Stomach (tissue), 9 donors: Measurements from ENCODE around the gene MYO16. TPM values are rescaled to one million over a fixed set of nuclear protein-coding genes. Genes with fewer than 3 reads are reported as not detected.
"Not testable (repeated sequence)": the region's sequence is repeated elsewhere in the genome, so short reads cannot be mapped to it uniquely, and the experiment has no call there.

Experiments
- DNase-seq, 2 donors: peaks; one replicate each; pipeline versions ENCODE4 v3.0.0 to v3.0.0-alpha.2; 2013 to 2019
- H3K27ac ChIP-seq, 5 donors: fragments of 200-600 bp in 4 of 5; sonication (generic) in 4 of 5; one replicate each; pipeline ENCODE4 v1.5.1; 2013 to 2019; ENCODE audit warnings: mild to moderate bottlenecking in 1 of 5, moderate library complexity in 1 of 5
- H3K27me3 ChIP-seq, 3 donors: fragments of 200-600 bp; sonication (generic); one replicate each; pipeline ENCODE4 v1.5.1; 2017 to 2019; ENCODE audit warnings: mixed run types in 1 of 3
- H3K36me3 ChIP-seq, 4 donors: fragments of 200-600 bp; sonication (generic); 1 replicate in 3 of 4; 2 replicates in 1 of 4; pipeline ENCODE4 v1.5.1; 2016 to 2019
- H3K4me1 ChIP-seq, 4 donors: fragments of 200-600 bp; sonication (generic); one replicate each; pipeline ENCODE4 v1.5.1; 2016 to 2019
- H3K4me3 ChIP-seq, 4 donors: fragments of 200-600 bp; sonication (generic) in 3 of 4; one replicate each; pipeline ENCODE4 v1.5.1; 2016 to 2019; ENCODE audit warnings: mild to moderate bottlenecking in 1 of 4
- H3K9me3 ChIP-seq, 4 donors: fragments of 200-600 bp; sonication (generic); one replicate each; pipeline ENCODE4 v1.5.1; 2016 to 2019
- CTCF ChIP-seq, 7 experiments: fragments of 450-650 bp in 4 of 7; fragments of 200-600 bp in 3 of 7; sonication (generic) in 3 of 7; IDR thresholded peaks; one replicate each; pipeline ENCODE4 v1.5.1; 2016 to 2019; ENCODE audit warnings: antibody characterized with exemption in 7 of 7, control low read depth in 2 of 7, mild to moderate bottlenecking in 1 of 7
- EP300 ChIP-seq: sonication (generic); formaldehyde crosslinking; IDR thresholded peaks from one replicate; pipeline ENCODE4 v1.6.1; 2017; ENCODE audit warnings: antibody characterized with exemption
- POLR2A ChIP-seq, 4 donors: fragments of 450-650 bp; IDR thresholded peaks; one replicate each; pipeline ENCODE4 v1.6.1; 2016; ENCODE audit warnings: antibody characterized with exemption in 4 of 4, control low read depth in 2 of 4, mild to moderate bottlenecking in 1 of 4, moderate library complexity in 1 of 4
- POLR2AphosphoS5 ChIP-seq, 3 donors: sonication (generic); formaldehyde crosslinking; IDR thresholded peaks; one replicate each; pipeline ENCODE4 v1.6.1; 2016; ENCODE audit warnings: antibody characterized with exemption in 3 of 3
- whole genome bisulfite sequencing, 5 donors: extraction: QIAGEN DNeasy Blood & Tissue Kit in 3 of 5; methylation state at CpG; one replicate each; pipeline versions ENCODE4 v1.1.5 to v1.1.7; 2013 to 2018; 5-methylcytosine and 5-hydroxymethylcytosine counted together
- intact Hi-C: fragments of 100-400 bp; cut with DNase I; formaldehyde crosslinking; loops from one replicate; pipeline ENCODE4 v1.15.1; 2023; ENCODE audit warnings: low total_unique reads
- polyA plus RNA-seq, 3 donors: library from polyadenylated mRNA; stranded (reverse); fragments of 200-250 nt; gene quantifications; one replicate each; pipeline ENCODE4 v1.2.3, GENCODE V29; 2013
- total RNA-seq, 5 donors: library from RNA; depleted of rRNA; stranded (reverse); fragments of >200 nt; gene quantifications; one replicate each; pipeline versions ENCODE4 v1.1.0 to v1.2.3, GENCODE V29; 2014 to 2016
- donor health status: healthy with polysubstance abuse.
- donor health status: Bipolar disorder and iron deficiency.
- donor health status: healthy.

MYO16 gene
- total and polyA plus RNA-seq, 8 donors: under 0.01 to 1.8 (median 0.15) TPM; not detected in 3

- intact Hi-C loops: no loop called here
- no peaks in the 10 kb centered on the region for H3K9me3 ChIP-seq
- H3K27ac ChIP-seq: no peak overlapping the region
- H3K4me1 ChIP-seq: no peaks in the 10 kb centered on the region
- H3K36me3 ChIP-seq: no peaks in the 10 kb centered on the region
- H3K27me3 ChIP-seq: no peaks in the 10 kb centered on the region
- no peak for TF ChIP-seq CTCF (IDR thresholded peaks at IDR 0.05)
- TF ChIP-seq EP300: no peak
- no peak for TF ChIP-seq POLR2A (IDR thresholded peaks at IDR 0.05)
- TF ChIP-seq POLR2AphosphoS5 (IDR thresholded peaks at IDR 0.05): no peak
- 77 to 96% (median 84%) methylated on average over 2 of the region's 2 CpGs for WGBS, 5 donors
- no peak for DNase-seq
- H3K4me3 ChIP-seq: no peak overlapping the region
Observed at GRCh38 chr13:108779308-108779707, 149.9 kb downstream of the MYO16 start.

- no peaks in the 10 kb centered on the region for H3K9me3 ChIP-seq
- TF ChIP-seq POLR2AphosphoS5 (IDR thresholded peaks at IDR 0.05) (no peak), CTCF (IDR thresholded peaks at IDR 0.05) (no peak), POLR2A (IDR thresholded peaks at IDR 0.05) (no peak), EP300 (no peak)
- no peaks in the 10 kb centered on the region for H3K36me3 ChIP-seq
- no peaks in the 10 kb centered on the region for H3K4me1 ChIP-seq
- no peak for DNase-seq
- no peak overlapping the region for H3K4me3 ChIP-seq
- no peaks in the 10 kb centered on the region for H3K27me3 ChIP-seq
- no peak overlapping the region for H3K27ac ChIP-seq
- WGBS, 5 donors: 64 to 97% (median 88%) methylated on average over 3 of the region's 3 CpGs
- intact Hi-C loops: no loop called here
Observed at GRCh38 chr13:108780706-108781105, 151.3 kb downstream of the MYO16 start.

GRCh38 chr13:108781312-108781711 lies 151.9 kb downstream of the MYO16 start:
- Histone ChIP-seq H3K36me3 (no peaks in the 10 kb centered on the region), H3K27ac (no peak overlapping the region), H3K4me1 (no peaks in the 10 kb centered on the region), H3K4me3 (no peak overlapping the region), H3K27me3 (no peaks in the 10 kb centered on the region), H3K9me3 (no peaks in the 10 kb centered on the region)
- intact Hi-C loops: no loop called here
- DNase-seq: no peak
- TF ChIP-seq CTCF (IDR thresholded peaks at IDR 0.05) (no peak), POLR2A (IDR thresholded peaks at IDR 0.05) (no peak), POLR2AphosphoS5 (IDR thresholded peaks at IDR 0.05) (no peak), EP300 (no peak)
- WGBS, 5 donors: 25 to 82% (median 61%) methylated on average over 4 of the region's 4 CpGs

GRCh38 chr13:108782480-108782879 lies 153.1 kb downstream of the MYO16 start:
- not testable (repeated sequence) for DNase-seq, H3K27me3 ChIP-seq

GRCh38 chr13:108785844-108786243 lies 156.4 kb downstream of the MYO16 start:
- intact Hi-C loops: no loop called here
- H3K27me3 ChIP-seq: no peaks in the 10 kb centered on the region
- no peaks in the 10 kb centered on the region for H3K36me3 ChIP-seq
- TF ChIP-seq CTCF (IDR thresholded peaks at IDR 0.05) (no peak), POLR2A (IDR thresholded peaks at IDR 0.05) (no peak), EP300 (no peak), POLR2AphosphoS5 (IDR thresholded peaks at IDR 0.05) (no peak)
- 75 to 84% (median 82%) methylated on average over 3 of the region's 3 CpGs for WGBS, 5 donors
- no peak for DNase-seq
- no peak overlapping the region for H3K4me3 ChIP-seq
- no peaks in the 10 kb centered on the region for H3K9me3 ChIP-seq
- H3K27ac ChIP-seq: no peak overlapping the region
- no peaks in the 10 kb centered on the region for H3K4me1 ChIP-seq

More at GRCh38 chr13:108782480-108782879, 153.1 kb downstream of the MYO16 start:
- H3K27ac ChIP-seq, intact Hi-C loops, H3K4me3 ChIP-seq, H3K4me1 ChIP-seq, H3K36me3 ChIP-seq, H3K9me3 ChIP-seq: not testable (repeated sequence)
- WGBS, 5 donors: 50 to 79% (median 66%) methylated on average over 2 of the region's 2 CpGs
